Transverse colon (tissue), 4 donors: ENCODE data around the gene BTBD2. TPM values are rescaled to one million over a fixed set of nuclear protein-coding genes. Genes with fewer than 3 reads are reported as not detected.

Experiments used
- DNase-seq: peaks from one replicate; pipeline ENCODE4 v3.0.0-alpha.2; 2019
- H3K27ac ChIP-seq, 4 donors: fragments of 200-600 bp; sonication (generic); 2 replicates each; pipeline ENCODE4 v1.5.1; 2016 to 2018; ENCODE audit warnings: inconsistent platforms in 4 of 4
- H3K27me3 ChIP-seq: fragments of 200-600 bp; sonication (generic); 2 replicates; pipeline ENCODE4 v1.5.1; 2017; ENCODE audit warnings: inconsistent platforms
- H3K36me3 ChIP-seq, 4 donors: fragments of 200-600 bp; sonication (generic); 2 replicates each; pipeline ENCODE4 v1.5.1; 2017 to 2019; ENCODE audit warnings: inconsistent platforms in 4 of 4
- H3K4me1 ChIP-seq, 4 donors: fragments of 200-600 bp; sonication (generic); 2 replicates each; pipeline ENCODE4 v1.5.1; 2017 to 2020; ENCODE audit warnings: inconsistent platforms in 4 of 4
- H3K4me3 ChIP-seq, 4 donors: fragments of 200-600 bp; sonication (generic); 1 replicate in 1 of 4; 2 replicates in 3 of 4; pipeline versions ENCODE4 v1.5.1 to v1.6.1; 2017 to 2019; ENCODE audit warnings: inconsistent platforms in 4 of 4
- H3K9me3 ChIP-seq, 2 donors: fragments of 200-600 bp; sonication (generic); 2 replicates each; pipeline ENCODE4 v1.5.1; 2017 to 2019; ENCODE audit warnings: inconsistent platforms in 2 of 2
- CTCF ChIP-seq, 5 experiments: fragments of 200-600 bp in 3 of 5; fragments of 450-650 bp in 2 of 5; sonication (generic) in 3 of 5; IDR thresholded peaks; 1 replicate in 2 of 5; 2 replicates in 3 of 5; pipeline ENCODE4 v1.5.1; 2016 to 2017; ENCODE audit warnings: antibody characterized with exemption in 5 of 5, inconsistent platforms in 3 of 5, mild to moderate bottlenecking in 2 of 5, moderate library complexity in 1 of 5
- EP300 ChIP-seq: sonication (generic); formaldehyde crosslinking; IDR thresholded peaks from one replicate; pipeline ENCODE4 v1.6.1; 2017; ENCODE audit warnings: antibody characterized with exemption, low read depth
- POLR2A ChIP-seq: fragments of 450-650 bp; IDR thresholded peaks from one replicate; pipeline ENCODE4 v1.6.1; 2016; ENCODE audit warnings: antibody characterized with exemption, mild to moderate bottlenecking, moderate library complexity
- POLR2AphosphoS5 ChIP-seq, 3 donors: sonication (generic); formaldehyde crosslinking; IDR thresholded peaks; one replicate each; pipeline ENCODE4 v1.6.1; 2016; ENCODE audit warnings: antibody characterized with exemption in 3 of 3
- WGBS, 2 donors: methylation state at CpG; one replicate each; pipeline ENCODE4 v1.1.5; 2018; ENCODE audit warnings: low coverage in 1 of 2; 5-methylcytosine and 5-hydroxymethylcytosine counted together
- in situ Hi-C, 4 donors: fragments of 200-750 bp; cut with MboI; loops; one replicate each; pipeline versions ENCODE4 v1.15.0 to v1.15.1; 2017; ENCODE audit warnings: low sequenced_read_pairs in 3 of 4, low pct_ligation_motif_present in 1 of 4, low pct_unique_long_range_greater_than_20kb in 1 of 4
- intact Hi-C: fragments of 100-400 bp; cut with DNase I; formaldehyde crosslinking; loops from one replicate; pipeline ENCODE4 v1.15.1; 2023; ENCODE audit warnings: low total_unique reads
- total RNA-seq, 4 donors: library from RNA; depleted of rRNA; stranded (reverse); fragments of >200 nt; gene quantifications; one replicate each; pipeline ENCODE4 v1.1.0, GENCODE V29; 2016

The BTBD2 gene
- total RNA-seq, 4 donors from 2014 or later: 66.7 to 88.6 (median 84.4) TPM

GRCh38 chr19:1970806-1971502 lies 44.6 kb downstream of the BTBD2 start:
- no peak for DNase-seq
- Histone ChIP-seq H3K4me3 (no peak overlapping the region), H3K27me3 (no peaks in the 10 kb centered on the region), H3K4me1 (no peaks in the 10 kb centered on the region), H3K9me3 (no peaks in the 10 kb centered on the region), H3K36me3 (no peaks in the 10 kb centered on the region), H3K27ac (no peak overlapping the region)
- in situ Hi-C loops: no loop called here
- intact Hi-C loops: no loop called here
- WGBS, 2 donors: 86% methylated on average over 18 of the region's 27 CpGs; no CpG with 5 or more reads in 1 of the 2 donors
- TF ChIP-seq CTCF (IDR thresholded peaks at IDR 0.05) (no peak), EP300 (no peak), POLR2AphosphoS5 (IDR thresholded peaks at IDR 0.05) (no peak), POLR2A (no peak)

- Histone ChIP-seq H3K4me3 (no peak overlapping the region), H3K4me1 (no peaks in the 10 kb centered on the region), H3K27me3 (no peaks in the 10 kb centered on the region), H3K27ac (no peak overlapping the region), H3K36me3 (no peaks in the 10 kb centered on the region), H3K9me3 (no peaks in the 10 kb centered on the region)
- in situ Hi-C loops (no loop called here), intact Hi-C loops (no loop called here)
- no peak for TF ChIP-seq CTCF (IDR thresholded peaks at IDR 0.05)
- WGBS, 2 donors: 70% methylated on average over 38 of the region's 38 CpGs; no CpG with 5 or more reads in 1 of the 2 donors
- no peak for DNase-seq
Measured at GRCh38 chr19:1970003-1970805, 45.3 kb downstream of the BTBD2 start.

GRCh38 chr19:1969176-1970002 lies 46.1 kb downstream of the BTBD2 start:
- intact Hi-C loops (no loop called here), in situ Hi-C loops (no loop called here)
- TF ChIP-seq POLR2A (no peak), EP300 (no peak), POLR2AphosphoS5 (IDR thresholded peaks at IDR 0.05) (no peak)
- Histone ChIP-seq H3K4me3 (no peak overlapping the region), H3K9me3 (no peaks in the 10 kb centered on the region), H3K36me3 (no peaks in the 10 kb centered on the region), H3K27ac (no peak overlapping the region), H3K4me1 (no peaks in the 10 kb centered on the region), H3K27me3 (no peaks in the 10 kb centered on the region)
- WGBS, 2 donors: 94% methylated on average over 48 of the region's 49 CpGs; no CpG with 5 or more reads in 1 of the 2 donors
- no peak for DNase-seq

- Histone ChIP-seq H3K9me3 (no peaks in the 10 kb centered on the region), H3K4me3 (no peak overlapping the region), H3K27ac (no peak overlapping the region), H3K4me1 (no peaks in the 10 kb centered on the region), H3K27me3 (no peaks in the 10 kb centered on the region), H3K36me3 (no peaks in the 10 kb centered on the region)
- no peak for TF ChIP-seq CTCF (IDR thresholded peaks at IDR 0.05)
- no peak for TF ChIP-seq EP300
- intact Hi-C loops: no loop called here
- in situ Hi-C loops: no loop called here
- WGBS, 2 donors: 88 to 93% methylated on average over 3 to 23 of the region's 34 CpGs
- no peak for DNase-seq
Measured at GRCh38 chr19:1968279-1969175, 47.0 kb downstream of the BTBD2 start.
